Calu3 (cell line): ENCODE data around the gene FHIP1A. TPM values are rescaled to one million over a fixed set of nuclear protein-coding genes. Genes with fewer than 3 reads are reported as not detected.
"Not testable (repeated sequence)": the region's sequence is repeated elsewhere in the genome, so short reads cannot be mapped to it uniquely, and the experiment has no call there.

Experiments used
- BruUV-seq: library from RNA; stranded (reverse); fragments of 400-500 nt; replicated peaks from 2 replicates; lab custom pipeline; 2021; lab: Mats Ljungman, UMichigan
- CTCF ChIA-PET: fragments of 300-600 bp; sonication (Branson Sonifier 250); formaldehyde crosslinking; loops from one replicate; lab custom pipeline; 2022; ENCODE audit warnings: antibody characterized with exemption; lab: Charles Lee
- DNase-seq: peaks from one replicate; pipeline ENCODE4 v3.0.0; 2022
- H3K27ac Mint-ChIP-seq: one replicate; pipeline ENCODE4 v1.8.0; 2022; ENCODE audit warnings: mixed read lengths; ENCODE audit not compliant: unreplicated experiment
- H3K27me3 Mint-ChIP-seq: one replicate; pipeline ENCODE4 v1.8.0; 2022; ENCODE audit warnings: mixed read lengths; ENCODE audit not compliant: unreplicated experiment
- H3K36me3 Mint-ChIP-seq: one replicate; pipeline ENCODE4 v1.8.0; 2022; ENCODE audit warnings: mild to moderate bottlenecking, moderate library complexity, mixed read lengths; ENCODE audit not compliant: insufficient read depth, unreplicated experiment
- H3K4me1 Mint-ChIP-seq: one replicate; pipeline ENCODE4 v1.8.0; 2022; ENCODE audit warnings: mild to moderate bottlenecking, low read depth, mixed read lengths; ENCODE audit not compliant: unreplicated experiment
- H3K4me3 Mint-ChIP-seq: one replicate; pipeline ENCODE4 v1.8.0; 2022; ENCODE audit warnings: mild to moderate bottlenecking, low read depth, moderate library complexity, mixed read lengths; ENCODE audit not compliant: unreplicated experiment
- H3K9me3 Mint-ChIP-seq: one replicate; pipeline ENCODE4 v1.8.0; 2022; ENCODE audit warnings: low read depth, mixed read lengths; ENCODE audit not compliant: unreplicated experiment
- CTCF ChIP-seq: fragments of 200-600 bp; IDR thresholded peaks from one replicate; pipeline ENCODE4 v1.8.0; 2022; ENCODE audit warnings: antibody characterized with exemption; ENCODE audit not compliant: unreplicated experiment
- intact Hi-C: fragments of 100-400 bp; cut with micrococcal nuclease; formaldehyde crosslinking; loops from one replicate; pipeline ENCODE4 v1.10.0; 2022; ENCODE audit not compliant: unreplicated experiment
- total RNA-seq: library from RNA; stranded (reverse); gene quantifications from 2 replicates; pipeline ENCODE4 v1.2.3, GENCODE V29; 2022

Gene FHIP1A
- total RNA-seq, 1 experiment from 2014 or later = 25.9 TPM

GRCh38 chr4:151400343-151400742, 8.6 kb upstream of the FHIP1A start:
- no peak overlapping the region for H3K27ac Mint-ChIP-seq
- H3K27me3 Mint-ChIP-seq = no peaks in the 10 kb centered on the region
- no peaks in the 10 kb centered on the region for H3K36me3 Mint-ChIP-seq
- intact Hi-C loops = no loop called here
- DNase-seq = no peak
- H3K4me3 Mint-ChIP-seq = no peak overlapping the region
- BruUV-seq = no TSS peak
- CTCF ChIA-PET = no interaction called here
- H3K4me1 Mint-ChIP-seq = no peaks in the 10 kb centered on the region
- peaks cover 3% of the 10 kb centered on the region for H3K9me3 Mint-ChIP-seq
- no peak for TF ChIP-seq CTCF

- no peak for TF ChIP-seq CTCF
- H3K27me3 Mint-ChIP-seq = no peaks in the 10 kb centered on the region
- no TSS peak for BruUV-seq
- H3K36me3 Mint-ChIP-seq = no peaks in the 10 kb centered on the region
- no peak overlapping the region for H3K27ac Mint-ChIP-seq
- intact Hi-C loops = no loop called here
- peaks cover 13% of the 10 kb centered on the region for H3K4me1 Mint-ChIP-seq
- no peak overlapping the region for H3K4me3 Mint-ChIP-seq
- H3K9me3 Mint-ChIP-seq = peaks cover 3% of the 10 kb centered on the region
- CTCF ChIA-PET = no interaction called here
- DNase-seq = no peak
Measured at GRCh38 chr4:151401739-151402138, 7.2 kb upstream of the FHIP1A start.

GRCh38 chr4:151402145-151402865, 6.7 kb upstream of the FHIP1A start:
- TF ChIP-seq CTCF = no peak
- BruUV-seq = no TSS peak
- H3K4me3 Mint-ChIP-seq = no peak overlapping the region
- H3K27me3 Mint-ChIP-seq = no peaks in the 10 kb centered on the region
- H3K27ac Mint-ChIP-seq = no peak overlapping the region
- DNase-seq = no peak
- CTCF ChIA-PET = no interaction called here
- intact Hi-C loops = no loop called here
- H3K4me1 Mint-ChIP-seq = peaks cover 19% of the 10 kb centered on the region
- no peaks in the 10 kb centered on the region for H3K36me3 Mint-ChIP-seq
- H3K9me3 Mint-ChIP-seq = peaks cover 3% of the 10 kb centered on the region

- TF ChIP-seq CTCF = no peak
- DNase-seq = no peak
- Mint-ChIP-seq H3K9me3 (peaks cover 3% of the 10 kb centered on the region), H3K27me3 (no peaks in the 10 kb centered on the region), H3K27ac (no peak overlapping the region), H3K4me3 (no peak overlapping the region), H3K4me1 (peaks cover 22% of the 10 kb centered on the region), H3K36me3 (peaks cover 11% of the 10 kb centered on the region)
- CTCF ChIA-PET = interaction anchor here (0.7 kb wide), 1 partner anchor 280 kb away, joined by 3 read pairs; no protein-coding TSS in a partner anchor
- no TSS peak for BruUV-seq
- intact Hi-C loops = no loop called here
Measured at GRCh38 chr4:151403656-151404055, 5.3 kb upstream of the FHIP1A start.

GRCh38 chr4:151404802-151405201, 4.2 kb upstream of the FHIP1A start:
- H3K9me3 Mint-ChIP-seq, H3K27ac Mint-ChIP-seq: not testable (repeated sequence)
- H3K4me1 Mint-ChIP-seq = peaks cover 22% of the 10 kb centered on the region

More at GRCh38 chr4:151404802-151405201, 4.2 kb upstream of the FHIP1A start:
- peaks cover 22% of the 10 kb centered on the region for H3K36me3 Mint-ChIP-seq
- H3K4me3 Mint-ChIP-seq, DNase-seq, BruUV-seq, CTCF ChIA-PET, intact Hi-C loops, H3K27me3 Mint-ChIP-seq: not testable (repeated sequence)
